Measurements from ENCODE around the gene SGMS2.

SGMS2 gene

GRCh38 chr4:107894138-107894603, 69.4 kb downstream of the SGMS2 start:
- no peak for TF ChIP-seq NFIC (IDR thresholded peaks at IDR 0.05)
- no peak for TF ChIP-seq RAD21 (IDR thresholded peaks at IDR 0.05; ENCODE audit: low read depth)
- TF ChIP-seq TCF12 (IDR thresholded peaks at IDR 0.05; ENCODE audit: low read depth) = no peak
- no peak for TF ChIP-seq MAX (IDR thresholded peaks at IDR 0.05)
- no peak for TF ChIP-seq TEAD4 (IDR thresholded peaks at IDR 0.05)
- no peak for TF ChIP-seq REST (IDR thresholded peaks at IDR 0.05; ENCODE audit: low read depth)
- TF ChIP-seq CEBPB (IDR thresholded peaks at IDR 0.05) = no peak
- no peak for TF ChIP-seq FOXM1 (IDR thresholded peaks at IDR 0.05; ENCODE audit: borderline replicate concordance, low read depth)
- TF ChIP-seq, protein P1, sequence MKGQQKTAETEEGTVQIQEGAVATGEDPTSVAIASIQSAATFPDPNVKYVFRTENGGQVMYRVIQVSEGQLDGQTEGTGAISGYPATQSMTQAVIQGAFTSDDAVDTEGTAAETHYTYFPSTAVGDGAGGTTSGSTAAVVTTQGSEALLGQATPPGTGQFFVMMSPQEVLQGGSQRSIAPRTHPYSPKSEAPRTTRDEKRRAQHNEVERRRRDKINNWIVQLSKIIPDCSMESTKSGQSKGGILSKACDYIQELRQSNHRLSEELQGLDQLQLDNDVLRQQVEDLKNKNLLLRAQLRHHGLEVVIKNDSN (IDR thresholded peaks at IDR 0.05) = no peak
- TF ChIP-seq EP300 (IDR thresholded peaks at IDR 0.05; ENCODE audit: borderline replicate concordance) = no peak
- TF ChIP-seq TAF1 (IDR thresholded peaks at IDR 0.05; ENCODE audit: low read depth) = no peak
- no peak for TF ChIP-seq CREB1 (IDR thresholded peaks at IDR 0.05; ENCODE audit: low read depth)
- no peak for TF ChIP-seq ZBTB7A (IDR thresholded peaks at IDR 0.05; ENCODE audit: low read depth)
- no peak for TF ChIP-seq EGR1 (IDR thresholded peaks at IDR 0.05)
- TF ChIP-seq YY1 (IDR thresholded peaks at IDR 0.05; ENCODE audit: low read depth) = no peak

- TF ChIP-seq TCF12 (IDR thresholded peaks at IDR 0.05; ENCODE audit: low read depth) (no peak), TEAD4 (IDR thresholded peaks at IDR 0.05) (peak; percentile 54), NFIC (IDR thresholded peaks at IDR 0.05) (no peak)
Observed at GRCh38 chr4:107896158-107896645, 71.5 kb downstream of the SGMS2 start.

DNA sequence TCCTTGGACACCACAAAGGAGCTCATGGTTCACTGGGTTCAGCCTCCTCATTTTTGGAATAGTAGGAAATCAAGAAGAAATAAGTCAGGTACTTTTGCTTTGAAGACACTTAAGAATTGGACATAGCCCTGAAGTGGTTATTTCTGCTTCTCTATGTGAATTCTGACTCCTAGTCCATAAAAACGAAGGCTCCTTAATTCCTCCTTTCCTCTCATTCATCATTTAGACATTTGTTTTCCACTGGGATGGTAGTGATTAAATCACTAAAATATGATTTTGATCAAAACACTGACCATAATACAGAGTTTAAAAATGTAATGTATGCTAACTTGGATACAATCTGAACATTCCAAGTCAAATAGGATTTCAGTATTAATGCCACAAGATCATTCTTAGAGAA, 71.9 kb downstream of the SGMS2 start:
- TF ChIP-seq TAF1 (IDR thresholded peaks at IDR 0.05; ENCODE audit: low read depth) (no peak), EP300 (IDR thresholded peaks at IDR 0.05; ENCODE audit: borderline replicate concordance) (no peak), MAX (IDR thresholded peaks at IDR 0.05) (no peak), YY1 (IDR thresholded peaks at IDR 0.05; ENCODE audit: low read depth) (no peak), NFIC (IDR thresholded peaks at IDR 0.05) (no peak), TCF12 (IDR thresholded peaks at IDR 0.05; ENCODE audit: low read depth) (no peak), FOXM1 (IDR thresholded peaks at IDR 0.05; ENCODE audit: borderline replicate concordance, low read depth) (no peak), REST (IDR thresholded peaks at IDR 0.05; ENCODE audit: low read depth) (no peak), ZBTB7A (IDR thresholded peaks at IDR 0.05; ENCODE audit: low read depth) (no peak), TEAD4 (IDR thresholded peaks at IDR 0.05) (no peak), RAD21 (IDR thresholded peaks at IDR 0.05; ENCODE audit: low read depth) (no peak)
- TF ChIP-seq, protein P1 (IDR thresholded peaks at IDR 0.05) = no peak

- TF ChIP-seq FOXM1 (IDR thresholded peaks at IDR 0.05; ENCODE audit: borderline replicate concordance, low read depth) (no peak), MAX (IDR thresholded peaks at IDR 0.05) (no peak), YY1 (IDR thresholded peaks at IDR 0.05; ENCODE audit: low read depth) (no peak), TEAD4 (IDR thresholded peaks at IDR 0.05) (no peak), RAD21 (IDR thresholded peaks at IDR 0.05; ENCODE audit: low read depth) (no peak), NFIC (IDR thresholded peaks at IDR 0.05) (no peak), TCF12 (IDR thresholded peaks at IDR 0.05; ENCODE audit: low read depth) (no peak)
Observed at GRCh38 chr4:107897823-107898222, 73.1 kb downstream of the SGMS2 start.

GRCh38 chr4:107900067-107900466, 75.3 kb downstream of the SGMS2 start:
- TF ChIP-seq EGR1 (IDR thresholded peaks at IDR 0.05) (no peak), TEAD4 (IDR thresholded peaks at IDR 0.05) (no peak), TCF12 (IDR thresholded peaks at IDR 0.05; ENCODE audit: low read depth) (no peak), REST (IDR thresholded peaks at IDR 0.05; ENCODE audit: low read depth) (no peak), CEBPB (IDR thresholded peaks at IDR 0.05) (no peak), FOXM1 (IDR thresholded peaks at IDR 0.05; ENCODE audit: borderline replicate concordance, low read depth) (no peak), RAD21 (IDR thresholded peaks at IDR 0.05; ENCODE audit: low read depth) (no peak), YY1 (IDR thresholded peaks at IDR 0.05; ENCODE audit: low read depth) (no peak), EP300 (IDR thresholded peaks at IDR 0.05; ENCODE audit: borderline replicate concordance) (no peak), NFIC (IDR thresholded peaks at IDR 0.05) (no peak), ZBTB7A (IDR thresholded peaks at IDR 0.05; ENCODE audit: low read depth) (no peak), TAF1 (IDR thresholded peaks at IDR 0.05; ENCODE audit: low read depth) (no peak), CREB1 (IDR thresholded peaks at IDR 0.05; ENCODE audit: low read depth) (no peak)
- TF ChIP-seq, protein P1 (IDR thresholded peaks at IDR 0.05) = no peak

Data from Ishikawa (cell line).